Measurements from ENCODE around the gene DENND1A. TPM values are rescaled to one million over a fixed set of nuclear protein-coding genes. Genes with fewer than 3 reads are reported as not detected.
"Not testable (repeated sequence)": the region's sequence is repeated elsewhere in the genome, so short reads cannot be mapped to it uniquely, and the experiment has no call there.

Gene DENND1A
- total RNA-seq, 1 donor from 2014 or later, result 13.6 TPM

- intact Hi-C loops (cut with DNase I), result loop anchor here (10.0 kb wide), 1 partner anchor 183 kb away; no protein-coding TSS in a partner anchor
- DNase-seq (ENCODE audit: missing footprints) (no peak), ATAC-seq (no peak)
These were observed 2.0 kb downstream of the DENND1A start for GRCh38 chr9:123927625-123928532.

- intact Hi-C loops (cut with DNase I), result loop anchor here (10.0 kb wide), 1 partner anchor 182 kb away; no protein-coding TSS in a partner anchor
- no peak for ATAC-seq
- DNase-seq (ENCODE audit: missing footprints), result no peak
These were observed 3.0 kb downstream of the DENND1A start for GRCh38 chr9:123926941-123927340.

GRCh38 chr9:123925819-123926218, 4.1 kb downstream of the DENND1A start:
- DNase-seq (ENCODE audit: missing footprints) (no peak), ATAC-seq (no peak)
- intact Hi-C loops (cut with DNase I), result loop anchor here (10.0 kb wide), 1 partner anchor 181 kb away; no protein-coding TSS in a partner anchor

GRCh38 chr9:123925161-123925560, 4.8 kb downstream of the DENND1A start:
- DNase-seq (ENCODE audit: missing footprints) (no peak), ATAC-seq (no peak)
- intact Hi-C loops (cut with DNase I), result loop anchor here (10.0 kb wide), 1 partner anchor 180 kb away; no protein-coding TSS in a partner anchor

- no peak for DNase-seq (ENCODE audit: missing footprints)
- ATAC-seq, result no peak
- intact Hi-C loops (cut with DNase I), result loop anchor here (10.0 kb wide), 1 partner anchor 180 kb away; no protein-coding TSS in a partner anchor
These were observed 5.2 kb downstream of the DENND1A start for GRCh38 chr9:123924727-123925126.

GRCh38 chr9:123923884-123924283, 6.0 kb downstream of the DENND1A start:
- DNase-seq (ENCODE audit: missing footprints) (no peak), ATAC-seq (no peak)
- intact Hi-C loops (cut with DNase I), result loop anchor here (10.0 kb wide), 1 partner anchor 179 kb away; no protein-coding TSS in a partner anchor

GRCh38 chr9:123923377-123923776, 6.5 kb downstream of the DENND1A start:
- intact Hi-C loops (cut with DNase I), result loop anchor here (10.0 kb wide), 1 partner anchor 179 kb away; no protein-coding TSS in a partner anchor
- ATAC-seq, result no peak
- no peak for DNase-seq (ENCODE audit: missing footprints)

- ATAC-seq, result no peak
- intact Hi-C loops (cut with DNase I), result loop anchor here (10.0 kb wide), 1 partner anchor 178 kb away; no protein-coding TSS in a partner anchor
- DNase-seq (ENCODE audit: missing footprints), result no peak
These were observed 7.0 kb downstream of the DENND1A start for GRCh38 chr9:123922911-123923310.

- intact Hi-C loops (cut with DNase I), result loop anchor here (10.0 kb wide), 1 partner anchor 178 kb away; no protein-coding TSS in a partner anchor
- no peak for ATAC-seq
- no peak for DNase-seq (ENCODE audit: missing footprints)
These were observed 7.5 kb downstream of the DENND1A start for GRCh38 chr9:123922431-123922830.

GRCh38 chr9:123914517-123915196, 15.3 kb downstream of the DENND1A start:
- ATAC-seq, result no peak
- no peak for DNase-seq (ENCODE audit: missing footprints)
- intact Hi-C loops (cut with DNase I), result no loop called here

- intact Hi-C loops (cut with DNase I), result no loop called here
- DNase-seq (ENCODE audit: missing footprints) (no peak), ATAC-seq (peak; percentile 57)
These were observed 17.6 kb downstream of the DENND1A start for GRCh38 chr9:123912167-123912897.

- intact Hi-C loops (cut with DNase I), result no loop called here
- ATAC-seq, result no peak
- no peak for DNase-seq (ENCODE audit: missing footprints)
These were observed 18.9 kb downstream of the DENND1A start for GRCh38 chr9:123911024-123911423.

GRCh38 chr9:123909192-123909591, 20.7 kb downstream of the DENND1A start:
- DNase-seq (ENCODE audit: missing footprints); ATAC-seq; intact Hi-C loops (cut with DNase I): not testable (repeated sequence)

- DNase-seq (ENCODE audit: missing footprints); intact Hi-C loops (cut with DNase I); ATAC-seq: not testable (repeated sequence)
These were observed 26.4 kb downstream of the DENND1A start for GRCh38 chr9:123903550-123903949.

GRCh38 chr9:123894822-123895221, 35.1 kb downstream of the DENND1A start:
- intact Hi-C loops (cut with DNase I), result no loop called here
- DNase-seq (ENCODE audit: missing footprints), result no peak

GRCh38 chr9:123893831-123894460, 36.0 kb downstream of the DENND1A start:
- ATAC-seq, result no peak
- no peak for DNase-seq (ENCODE audit: missing footprints)
- intact Hi-C loops (cut with DNase I), result no loop called here

More at GRCh38 chr9:123894822-123895221, 35.1 kb downstream of the DENND1A start:
- ATAC-seq, result no peak

- intact Hi-C loops (cut with DNase I), result no loop called here
- DNase-seq (ENCODE audit: missing footprints), result no peak
- no peak for ATAC-seq
These were observed 36.8 kb downstream of the DENND1A start for GRCh38 chr9:123893115-123893514.

GRCh38 chr9:123887837-123888236, 42.1 kb downstream of the DENND1A start:
- intact Hi-C loops (cut with DNase I), result no loop called here
- DNase-seq (ENCODE audit: missing footprints) (no peak), ATAC-seq (no peak)
